ENCODE measurements around the gene ZNF33A. TPM values are rescaled to one million over a fixed set of nuclear protein-coding genes. Genes with fewer than 3 reads are reported as not detected.

The ZNF33A gene
- total and polyA plus RNA-seq, 10 of the 15 experiments (the other 5 are each of a cell fraction or from before 2014, with no cell fraction given), result 9.8 to 29.9 (median 18.3) TPM

- peak within 1 kb of the TSS; percentile 76 for H3K4me3 ChIP-seq
- peak within 1 kb of the TSS; percentile 90 for H3K27ac ChIP-seq (ENCODE audit: control insufficient read depth, insufficient read depth)
- ChIA-PET RAD21 (ENCODE audit: unreplicated experiment) (interaction anchor here (0.6 to 2.5 kb wide), 13 partner anchors 26 to 426 kb away, joined by 3 to 12 read pairs (median 5); partner anchors contain the start of genes ZNF33A and ZNF37A), SMC1A (ENCODE audit: uncharacterized antibody, unreplicated experiment) (interaction anchor here (0.6 to 2.4 kb wide), 14 partner anchors 13 to 389 kb away, joined by 3 to 11 read pairs (median 4); partner anchors contain the start of gene ZNF37A), CTCF (interaction anchor here (0.8 to 2.7 kb wide), 19 partner anchors 10 to 390 kb away, joined by 3 to 26 read pairs (median 4); partner anchors contain the start of gene ZNF33A), POLR2A (interaction anchor here (0.6 to 3.0 kb wide), 6 partner anchors 15 to 117 kb away, joined by 3 to 14 read pairs (median 4); partner anchors contain the start of gene ZNF33A)
- in situ Hi-C loops (cut with MboI), result loop anchor here (10.0 kb wide), 1 partner anchor 121 kb away; the partner anchor contains the start of gene ZNF248
- H3K27me3 ChIP-seq (replicated peaks in 1 of 2; ENCODE audit: control insufficient read depth in 2 of 2, insufficient read depth in 2 of 2, low read length in 1 of 2), result no peaks in the 10 kb centered on the region
- no peaks in the 10 kb centered on the region for H4K20me1 ChIP-seq (ENCODE audit: control insufficient read depth, insufficient read depth)
- no peaks in the 10 kb centered on the region for H3K36me3 ChIP-seq (ENCODE audit: control insufficient read depth in 2 of 2, insufficient read depth in 2 of 2, low read length in 1 of 2)
- ATAC-seq (peak; percentile 98), FAIRE-seq (peak; percentile 99), DNase-seq (ENCODE audit: low read depth, low spot score) (peak; percentile 99)
- H3K9ac ChIP-seq (ENCODE audit: control insufficient read depth, insufficient read depth, low read length), result peak within 1 kb of the TSS; percentile 88
- H3K79me2 ChIP-seq (ENCODE audit: control insufficient read depth, insufficient read depth, low read length), result peaks cover 4% of the 10 kb centered on the region
- BruUV-seq (replicated peaks), result no TSS peak
- H3K9me3 ChIP-seq (replicated peaks; ENCODE audit: control insufficient read depth, insufficient read depth, low read length), result no peaks in the 10 kb centered on the region
- intact Hi-C loops (cut with micrococcal nuclease; ENCODE audit: unreplicated experiment), result loop anchor here (1.0 to 5.0 kb wide), 6 partner anchors 34 to 427 kb away; partner anchors contain the start of genes ZNF248, ZNF33A and ZNF37A
- peak within 1 kb of the TSS; percentile 95 for H3K4me2 ChIP-seq (ENCODE audit: control insufficient read depth, insufficient read depth)
- peak within 1 kb of the TSS; percentile 93 for H2AFZ ChIP-seq (ENCODE audit: control insufficient read depth, low read depth, low read length)
- H3K4me1 ChIP-seq (ENCODE audit: control insufficient read depth, insufficient read depth, low read length), result no peaks in the 10 kb centered on the region
- 1% methylated on average over 62 of the region's 66 CpGs for WGBS (ENCODE audit: insufficient coverage, insufficient replicate concordance, low lambda C conversion rate, missing lambda C conversion rate)
- TF ChIP-seq ZSCAN29 (IDR thresholded peaks at IDR 0.05) (no peak; the same call in 1 of the 2 replicates), USF2 (IDR thresholded peaks at IDR 0.05; ENCODE audit: borderline replicate concordance, low read depth, low read length) (no peak), RELA (IDR thresholded peaks at IDR 0.05; ENCODE audit: borderline replicate concordance, partially characterized antibody) (no peak), JUND (IDR thresholded peaks at IDR 0.05; ENCODE audit: low read depth, low read length) (no peak), BCLAF1 (IDR thresholded peaks at IDR 0.05) (no peak), ATF7 (IDR thresholded peaks at IDR 0.05; ENCODE audit: low read depth) (peak; percentile 95), STAT1 (conservative IDR thresholded peaks at IDR 0.05) (peak; percentile 24; the same call in 1 of the 2 replicates), IRF4 (IDR thresholded peaks at IDR 0.05; ENCODE audit: low read depth, low read length) (no peak), MTA2 (IDR thresholded peaks at IDR 0.05; ENCODE audit: low read depth) (no peak), NBN (IDR thresholded peaks at IDR 0.05) (no peak), TCF7 (IDR thresholded peaks at IDR 0.05; ENCODE audit: borderline replicate concordance) (no peak), NFYB (IDR thresholded peaks at IDR 0.05; ENCODE audit: insufficient read depth, low read depth, low read length) (no peak), ZNF207 (IDR thresholded peaks at IDR 0.05; ENCODE audit: borderline replicate concordance) (peak; percentile 26), ATF2 (IDR thresholded peaks at IDR 0.05; ENCODE audit: low read length) (peak; percentile 80), SMC3 (IDR thresholded peaks at IDR 0.05; ENCODE audit: borderline replicate concordance, low read length) (peak; percentile 74), MTA3 (IDR thresholded peaks at IDR 0.05; ENCODE audit: borderline replicate concordance, low read length) (no peak), SUZ12 (IDR thresholded peaks at IDR 0.05; ENCODE audit: unreplicated experiment) (no peak), BMI1 (IDR thresholded peaks at IDR 0.05; ENCODE audit: borderline replicate concordance) (no peak), FOXM1 (IDR thresholded peaks at IDR 0.05; ENCODE audit: low read depth, low read length) (no peak), CREM (IDR thresholded peaks at IDR 0.05; ENCODE audit: low read depth) (peak; percentile 97)
Measured at GRCh38 chr10:37976091-37976879, 34.2 kb upstream of the ZNF33A start, which contains the start of gene ZNF25. Gene ZNF25 (minus strand): TSS chr10:37976647. CDS start chr10:37971722, 4,925 bp downstream.
